ENCODE data around the gene JARID2. TPM values are rescaled to one million over a fixed set of nuclear protein-coding genes. Genes with fewer than 3 reads are reported as not detected.

JARID2 gene
- total and polyA plus RNA-seq, 2 of the 8 experiments (the other 6 are each of a cell fraction or from before 2014, with no cell fraction given), result 60.1 to 239 TPM

- TF ChIP-seq, protein P1, sequence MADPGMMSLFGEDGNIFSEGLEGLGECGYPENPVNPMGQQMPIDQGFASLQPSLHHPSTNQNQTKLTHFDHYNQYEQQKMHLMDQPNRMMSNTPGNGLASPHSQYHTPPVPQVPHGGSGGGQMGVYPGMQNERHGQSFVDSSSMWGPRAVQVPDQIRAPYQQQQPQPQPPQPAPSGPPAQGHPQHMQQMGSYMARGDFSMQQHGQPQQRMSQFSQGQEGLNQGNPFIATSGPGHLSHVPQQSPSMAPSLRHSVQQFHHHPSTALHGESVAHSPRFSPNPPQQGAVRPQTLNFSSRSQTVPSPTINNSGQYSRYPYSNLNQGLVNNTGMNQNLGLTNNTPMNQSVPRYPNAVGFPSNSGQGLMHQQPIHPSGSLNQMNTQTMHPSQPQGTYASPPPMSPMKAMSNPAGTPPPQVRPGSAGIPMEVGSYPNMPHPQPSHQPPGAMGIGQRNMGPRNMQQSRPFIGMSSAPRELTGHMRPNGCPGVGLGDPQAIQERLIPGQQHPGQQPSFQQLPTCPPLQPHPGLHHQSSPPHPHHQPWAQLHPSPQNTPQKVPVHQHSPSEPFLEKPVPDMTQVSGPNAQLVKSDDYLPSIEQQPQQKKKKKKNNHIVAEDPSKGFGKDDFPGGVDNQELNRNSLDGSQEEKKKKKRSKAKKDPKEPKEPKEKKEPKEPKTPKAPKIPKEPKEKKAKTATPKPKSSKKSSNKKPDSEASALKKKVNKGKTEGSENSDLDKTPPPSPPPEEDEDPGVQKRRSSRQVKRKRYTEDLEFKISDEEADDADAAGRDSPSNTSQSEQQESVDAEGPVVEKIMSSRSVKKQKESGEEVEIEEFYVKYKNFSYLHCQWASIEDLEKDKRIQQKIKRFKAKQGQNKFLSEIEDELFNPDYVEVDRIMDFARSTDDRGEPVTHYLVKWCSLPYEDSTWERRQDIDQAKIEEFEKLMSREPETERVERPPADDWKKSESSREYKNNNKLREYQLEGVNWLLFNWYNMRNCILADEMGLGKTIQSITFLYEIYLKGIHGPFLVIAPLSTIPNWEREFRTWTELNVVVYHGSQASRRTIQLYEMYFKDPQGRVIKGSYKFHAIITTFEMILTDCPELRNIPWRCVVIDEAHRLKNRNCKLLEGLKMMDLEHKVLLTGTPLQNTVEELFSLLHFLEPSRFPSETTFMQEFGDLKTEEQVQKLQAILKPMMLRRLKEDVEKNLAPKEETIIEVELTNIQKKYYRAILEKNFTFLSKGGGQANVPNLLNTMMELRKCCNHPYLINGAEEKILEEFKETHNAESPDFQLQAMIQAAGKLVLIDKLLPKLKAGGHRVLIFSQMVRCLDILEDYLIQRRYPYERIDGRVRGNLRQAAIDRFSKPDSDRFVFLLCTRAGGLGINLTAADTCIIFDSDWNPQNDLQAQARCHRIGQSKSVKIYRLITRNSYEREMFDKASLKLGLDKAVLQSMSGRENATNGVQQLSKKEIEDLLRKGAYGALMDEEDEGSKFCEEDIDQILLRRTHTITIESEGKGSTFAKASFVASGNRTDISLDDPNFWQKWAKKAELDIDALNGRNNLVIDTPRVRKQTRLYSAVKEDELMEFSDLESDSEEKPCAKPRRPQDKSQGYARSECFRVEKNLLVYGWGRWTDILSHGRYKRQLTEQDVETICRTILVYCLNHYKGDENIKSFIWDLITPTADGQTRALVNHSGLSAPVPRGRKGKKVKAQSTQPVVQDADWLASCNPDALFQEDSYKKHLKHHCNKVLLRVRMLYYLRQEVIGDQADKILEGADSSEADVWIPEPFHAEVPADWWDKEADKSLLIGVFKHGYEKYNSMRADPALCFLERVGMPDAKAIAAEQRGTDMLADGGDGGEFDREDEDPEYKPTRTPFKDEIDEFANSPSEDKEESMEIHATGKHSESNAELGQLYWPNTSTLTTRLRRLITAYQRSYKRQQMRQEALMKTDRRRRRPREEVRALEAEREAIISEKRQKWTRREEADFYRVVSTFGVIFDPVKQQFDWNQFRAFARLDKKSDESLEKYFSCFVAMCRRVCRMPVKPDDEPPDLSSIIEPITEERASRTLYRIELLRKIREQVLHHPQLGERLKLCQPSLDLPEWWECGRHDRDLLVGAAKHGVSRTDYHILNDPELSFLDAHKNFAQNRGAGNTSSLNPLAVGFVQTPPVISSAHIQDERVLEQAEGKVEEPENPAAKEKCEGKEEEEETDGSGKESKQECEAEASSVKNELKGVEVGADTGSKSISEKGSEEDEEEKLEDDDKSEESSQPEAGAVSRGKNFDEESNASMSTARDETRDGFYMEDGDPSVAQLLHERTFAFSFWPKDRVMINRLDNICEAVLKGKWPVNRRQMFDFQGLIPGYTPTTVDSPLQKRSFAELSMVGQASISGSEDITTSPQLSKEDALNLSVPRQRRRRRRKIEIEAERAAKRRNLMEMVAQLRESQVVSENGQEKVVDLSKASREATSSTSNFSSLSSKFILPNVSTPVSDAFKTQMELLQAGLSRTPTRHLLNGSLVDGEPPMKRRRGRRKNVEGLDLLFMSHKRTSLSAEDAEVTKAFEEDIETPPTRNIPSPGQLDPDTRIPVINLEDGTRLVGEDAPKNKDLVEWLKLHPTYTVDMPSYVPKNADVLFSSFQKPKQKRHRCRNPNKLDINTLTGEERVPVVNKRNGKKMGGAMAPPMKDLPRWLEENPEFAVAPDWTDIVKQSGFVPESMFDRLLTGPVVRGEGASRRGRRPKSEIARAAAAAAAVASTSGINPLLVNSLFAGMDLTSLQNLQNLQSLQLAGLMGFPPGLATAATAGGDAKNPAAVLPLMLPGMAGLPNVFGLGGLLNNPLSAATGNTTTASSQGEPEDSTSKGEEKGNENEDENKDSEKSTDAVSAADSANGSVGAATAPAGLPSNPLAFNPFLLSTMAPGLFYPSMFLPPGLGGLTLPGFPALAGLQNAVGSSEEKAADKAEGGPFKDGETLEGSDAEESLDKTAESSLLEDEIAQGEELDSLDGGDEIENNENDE (IDR thresholded peaks at IDR 0.05; ENCODE audit: insufficient replicate concordance, low read length), result no peak
- TF ChIP-seq RNF2 (IDR thresholded peaks at IDR 0.05; ENCODE audit: borderline replicate concordance, low read depth, low read length, missing control alignments, poor library complexity, severe bottlenecking), result no peak
- no peak for TF ChIP-seq JUND (IDR thresholded peaks at IDR 0.05; ENCODE audit: low read length)
- no peak for TF ChIP-seq CHD1 (IDR thresholded peaks at IDR 0.05; ENCODE audit: low read depth, low read length)
- no peak for TF ChIP-seq POLR2AphosphoS5 (IDR thresholded peaks at IDR 0.05; ENCODE audit: low read depth, low read length)
- no peak for TF ChIP-seq EP300 (IDR thresholded peaks at IDR 0.05; ENCODE audit: borderline replicate concordance in 1 of 2, low read depth in 2 of 2, low read length in 2 of 2)
- no peak for TF ChIP-seq RBBP5 (IDR thresholded peaks at IDR 0.05; ENCODE audit: borderline replicate concordance, low read depth, low read length)
- no peak for TF ChIP-seq FOSL1 (IDR thresholded peaks at IDR 0.05; ENCODE audit: insufficient read depth, low read depth, low read length)
- no peak for TF ChIP-seq JUN (IDR thresholded peaks at IDR 0.05; ENCODE audit: low read depth, low read length)
- no peak for TF ChIP-seq PHF8 (conservative IDR thresholded peaks at IDR 0.05; ENCODE audit: low read depth, low read length)
- no peak for TF ChIP-seq NANOG (IDR thresholded peaks at IDR 0.05; ENCODE audit: insufficient read depth, low read depth, low read length, poor library complexity, severe bottlenecking)
Measured at GRCh38 chr6:15531973-15532372, 286.1 kb downstream of the JARID2 start (continued).
